GM19351 (cell line): Measurements from ENCODE around the gene RAB21.
"Not testable (repeated sequence)": the region's sequence is repeated elsewhere in the genome, so short reads cannot be mapped to it uniquely, and the experiment has no call there.

Experiments used
- ATAC-seq: cut with Tn5 transposase; IDR thresholded peaks from one replicate; pipeline ENCODE4 v1.9.1; 2021; ENCODE audit warnings: mild to moderate bottlenecking, moderate library complexity; ENCODE audit not compliant: unreplicated experiment

Gene RAB21

DNA sequence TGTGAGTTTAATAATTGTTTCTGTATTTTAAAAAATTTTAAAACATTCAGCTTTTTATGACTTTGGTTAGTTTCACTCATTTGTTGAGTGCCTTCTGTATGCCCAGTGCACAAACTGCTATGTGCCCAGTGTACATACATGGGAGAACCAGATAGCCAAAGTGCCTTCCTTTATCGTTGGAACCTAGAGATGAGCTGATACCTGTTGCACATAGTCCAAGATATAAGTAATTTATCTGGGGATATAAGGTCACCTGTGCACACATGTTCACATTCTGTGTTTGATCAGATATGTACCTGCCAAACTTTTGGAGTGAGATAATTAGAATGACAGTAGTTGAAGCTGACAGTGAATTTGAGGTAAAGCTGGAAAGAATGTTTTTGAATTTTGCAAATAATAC, 37.9 kb downstream of the RAB21 start:
- ATAC-seq = no peak

- no peak for ATAC-seq
These were observed 41.2 kb downstream of the RAB21 start for GRCh38 chr12:71795901-71796300.

DNA sequence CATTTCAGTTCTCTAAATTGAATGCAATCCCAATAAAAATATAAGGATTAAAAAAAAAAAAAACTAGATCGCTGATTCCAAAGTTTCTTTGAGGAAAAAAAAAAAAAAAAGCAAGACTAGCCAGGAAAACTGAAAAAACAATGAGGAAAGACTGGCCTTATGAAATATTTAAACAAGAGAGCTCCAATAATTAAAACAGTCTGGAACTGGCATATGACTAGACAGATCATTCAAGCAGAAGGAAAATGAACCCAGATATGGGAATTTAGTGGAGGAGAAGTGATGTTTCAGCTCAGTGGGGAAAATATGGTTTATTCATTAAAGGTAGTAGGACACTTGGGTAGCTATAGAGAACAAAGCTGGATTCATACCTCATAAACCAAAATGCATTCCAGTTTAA, 42.9 kb downstream of the RAB21 start:
- ATAC-seq = no peak

GRCh38 chr12:71799106-71799505, 44.4 kb downstream of the RAB21 start:
- ATAC-seq = no peak

DNA sequence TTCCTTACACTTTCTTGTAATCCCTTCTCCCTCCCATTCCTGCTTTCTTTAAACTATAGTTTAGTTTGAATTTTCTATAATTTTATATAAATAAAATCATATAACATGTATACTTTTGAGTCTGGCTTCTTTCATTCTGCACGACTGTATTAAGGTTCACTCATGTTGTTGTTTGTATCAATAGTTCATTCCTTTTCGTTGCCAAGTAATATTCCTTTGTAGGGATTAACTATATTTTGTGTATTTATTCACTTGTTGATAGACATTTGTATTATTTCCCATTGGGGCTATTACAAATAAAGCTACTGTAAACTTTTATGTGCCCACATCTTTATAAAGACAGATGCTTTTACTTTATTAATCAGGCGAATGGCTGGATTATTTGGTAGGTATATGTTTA, 45.5 kb downstream of the RAB21 start:
- ATAC-seq = no peak

GRCh38 chr12:71804505-71804904, 49.8 kb downstream of the RAB21 start:
- no peak for ATAC-seq

GRCh38 chr12:71810921-71811320, 56.3 kb downstream of the RAB21 start:
- ATAC-seq = no peak

GRCh38 chr12:71815242-71815641, 60.6 kb downstream of the RAB21 start:
- ATAC-seq = not testable (repeated sequence)

GRCh38 chr12:71822088-71822487, 67.4 kb downstream of the RAB21 start:
- not testable (repeated sequence) for ATAC-seq

DNA sequence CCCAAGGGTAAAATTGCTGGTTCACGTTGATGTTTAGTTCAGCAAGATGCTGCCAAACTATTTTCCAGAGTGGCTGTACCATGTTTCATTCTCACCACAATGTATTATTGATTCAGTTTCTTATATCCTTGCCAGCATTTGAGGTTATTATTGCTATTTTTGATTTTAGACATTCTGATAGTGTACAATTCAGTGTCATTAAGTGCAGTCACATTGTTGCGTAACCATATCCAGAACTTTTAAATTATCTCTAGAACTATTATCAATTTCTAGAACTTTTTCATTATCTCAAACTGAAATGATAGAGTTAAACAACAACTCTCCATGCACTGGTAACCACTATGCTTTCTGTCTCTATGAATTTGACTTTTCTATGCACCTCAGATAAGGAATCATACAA, 74.2 kb downstream of the RAB21 start:
- no peak for ATAC-seq

DNA sequence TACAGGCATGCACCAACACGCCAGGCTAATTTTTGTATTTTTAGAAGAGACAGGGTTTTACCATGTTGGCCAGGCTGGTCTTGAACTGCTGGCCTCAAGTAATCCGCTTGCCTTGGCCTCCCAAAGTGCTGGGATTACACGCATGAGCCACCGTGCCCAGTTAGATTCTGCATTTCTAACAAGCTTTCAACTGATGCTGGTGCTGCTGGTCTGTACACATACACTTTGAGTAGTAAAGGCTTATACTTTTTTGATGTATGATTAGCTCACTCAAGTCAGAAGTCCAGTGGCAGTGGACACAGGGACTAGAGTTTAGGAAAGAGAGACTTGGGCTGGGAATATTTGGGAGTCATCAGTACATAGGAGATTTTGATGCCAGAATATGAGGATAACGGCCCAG, 82.7 kb downstream of the RAB21 start:
- ATAC-seq = no peak

GRCh38 chr12:71838231-71838630, 83.6 kb downstream of the RAB21 start:
- no peak for ATAC-seq

- ATAC-seq = no peak
These were observed 84.0 kb downstream of the RAB21 start for GRCh38 chr12:71838676-71839075.

DNA sequence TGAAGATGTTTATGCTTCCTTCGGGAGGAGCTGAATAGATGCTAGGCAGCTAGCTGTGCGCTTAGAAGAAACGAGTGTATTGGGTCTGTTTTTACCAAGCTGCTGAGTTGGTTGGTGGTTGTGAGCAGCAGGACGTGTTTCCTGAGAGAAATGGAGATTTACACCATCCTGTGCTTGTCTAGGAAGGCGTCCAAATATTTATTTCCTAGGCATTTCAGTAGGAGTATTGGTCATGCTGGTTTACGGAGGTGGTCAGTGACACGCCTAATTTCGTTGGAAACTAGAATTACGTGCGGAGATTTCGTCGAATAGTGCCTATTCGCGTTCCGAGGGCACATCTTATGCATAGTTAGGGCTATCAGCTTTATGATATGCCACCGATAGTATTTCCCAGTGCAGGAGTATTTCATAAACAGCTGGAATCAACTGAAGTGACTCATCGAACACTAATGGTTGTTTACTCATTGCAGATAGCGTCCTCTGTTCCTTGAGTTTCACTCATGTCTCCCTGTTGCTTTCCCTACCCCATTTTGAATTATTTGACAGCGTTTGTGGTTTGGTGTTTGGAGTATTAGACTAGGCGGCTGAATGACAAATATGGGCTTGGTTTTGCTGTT, 85.7 kb downstream of the RAB21 start:
- peak; percentile 12 for ATAC-seq

- ATAC-seq = no peak
These were observed 91.8 kb downstream of the RAB21 start for GRCh38 chr12:71846322-71846940.

- peak; percentile 73 for ATAC-seq
These were observed 93.5 kb downstream of the RAB21 start for GRCh38 chr12:71848212-71848611.

DNA sequence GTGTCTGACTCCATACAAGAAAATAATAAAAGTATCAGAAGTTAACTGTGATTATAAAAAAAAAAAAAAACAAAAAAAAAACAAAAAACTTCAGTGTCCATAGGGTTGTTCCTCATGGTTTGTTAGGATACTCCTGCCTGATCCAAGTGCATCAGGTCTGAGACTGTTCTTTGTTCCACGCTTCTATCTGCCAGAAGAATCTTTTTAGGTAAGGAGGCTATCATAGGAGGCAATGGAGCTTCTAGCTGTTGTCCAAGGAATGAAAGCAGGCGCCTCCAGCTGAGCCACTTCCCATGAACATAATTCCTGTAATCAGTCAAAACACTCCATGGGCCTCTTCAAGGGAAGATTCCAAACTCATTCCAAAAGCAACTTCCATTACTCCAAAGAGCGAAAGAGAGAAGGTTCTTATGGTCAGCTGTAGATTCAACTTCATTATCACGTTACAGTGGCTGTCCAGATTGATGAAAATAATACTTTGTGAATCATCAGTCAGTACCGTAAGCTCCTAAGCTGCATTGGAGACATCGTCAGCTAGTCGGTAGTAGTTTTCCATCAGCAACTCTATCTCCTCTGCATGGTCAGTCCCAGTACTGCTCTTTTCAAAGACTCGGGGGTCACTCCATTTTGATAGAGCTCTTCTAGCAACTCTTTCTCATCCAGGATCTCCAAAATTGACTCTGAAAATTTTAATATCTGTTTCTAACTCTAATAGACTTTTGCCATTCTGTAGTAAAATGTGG, 94.6 kb downstream of the RAB21 start:
- ATAC-seq = no peak
